GM23338 (cell line): ENCODE data around the gene GOLGA6C. TPM values are rescaled to one million over a fixed set of nuclear protein-coding genes. Genes with fewer than 3 reads are reported as not detected.

Experiments used
- ATAC-seq: fragments of 200-7000 bp; cut with Tn5 transposase; 3 replicates; pipeline ENCODE4 v1.9.1; 2020
- DNase-seq: peaks from one replicate; pipeline ENCODE4 v3.0.0-alpha.2; 2015; ENCODE audit warnings: low spot score
- H2AFZ ChIP-seq: fragments of 200-600 bp; sonication (generic); 2 replicates; pipeline ENCODE4 v1.8.0; 2016; ENCODE audit warnings: antibody characterized with exemption, mild to moderate bottlenecking, moderate library complexity
- H3F3A ChIP-seq: fragments of 200-600 bp; sonication (generic); replicated peaks from 2 replicates; pipeline ENCODE4 v1.8.0; 2017; ENCODE audit warnings: antibody characterized with exemption, mixed run types, low read depth
- H3K27ac ChIP-seq: fragments of 200-600 bp; sonication (generic); 2 replicates; pipeline ENCODE4 v1.6.1; 2016; ENCODE audit warnings: low read depth
- H3K27me3 ChIP-seq: fragments of 200-600 bp; sonication (generic); 2 replicates; pipeline ENCODE4 v1.8.0; 2016; ENCODE audit warnings: mild to moderate bottlenecking, mixed run types, moderate library complexity; ENCODE audit not compliant: insufficient read depth
- H3K36me3 ChIP-seq: fragments of 200-600 bp; sonication (generic); 2 replicates; pipeline ENCODE4 v1.8.0; 2016; ENCODE audit warnings: mild to moderate bottlenecking; ENCODE audit not compliant: insufficient read depth
- H3K4me1 ChIP-seq: fragments of 200-600 bp; sonication (generic); 2 replicates; pipeline ENCODE4 v1.8.0; 2016; ENCODE audit warnings: mild to moderate bottlenecking, moderate library complexity; ENCODE audit not compliant: insufficient read depth
- H3K4me2 ChIP-seq: fragments of 200-600 bp; sonication (generic); 2 replicates; pipeline ENCODE4 v1.7.1; 2017; ENCODE audit warnings: mixed run types
- H3K4me3 ChIP-seq: fragments of 200-600 bp; sonication (generic); 2 replicates; pipeline ENCODE4 v1.6.1; 2016; ENCODE audit warnings: mixed run types
- H3K79me2 ChIP-seq: fragments of 200-600 bp; sonication (generic); replicated peaks from 2 replicates; pipeline ENCODE4 v1.8.0; 2017; ENCODE audit warnings: mild to moderate bottlenecking; ENCODE audit not compliant: insufficient read depth
- H3K9me2 ChIP-seq: fragments of 200-600 bp; sonication (generic); 2 replicates; pipeline ENCODE4 v1.8.0; 2017; ENCODE audit not compliant: insufficient read depth
- H4K20me1 ChIP-seq: fragments of 200-600 bp; sonication (generic); replicated peaks from 2 replicates; pipeline ENCODE4 v1.8.0; 2017; ENCODE audit warnings: mild to moderate bottlenecking; ENCODE audit not compliant: insufficient read depth
- H3K27ac Mint-ChIP-seq: 2 replicates; pipeline ENCODE4 v1.8.0; 2020; ENCODE audit warnings: inconsistent platforms, mild to moderate bottlenecking, moderate library complexity, mixed read lengths
- H3K27me3 Mint-ChIP-seq: 3 replicates; pipeline ENCODE4 v1.8.0; 2022; ENCODE audit warnings: low read depth, mild to moderate bottlenecking, moderate library complexity, mixed read lengths, inconsistent platforms; ENCODE audit not compliant: insufficient read depth, poor library complexity
- H3K36me3 Mint-ChIP-seq: 3 replicates; pipeline ENCODE4 v1.8.0; 2021; ENCODE audit warnings: low read depth, mild to moderate bottlenecking, inconsistent platforms, moderate library complexity, mixed read lengths
- H3K4me1 Mint-ChIP-seq: 3 replicates; pipeline ENCODE4 v1.8.0; 2020; ENCODE audit warnings: mild to moderate bottlenecking, inconsistent platforms, mixed read lengths
- H3K4me3 Mint-ChIP-seq: 3 replicates; pipeline ENCODE4 v1.8.0; 2021; ENCODE audit warnings: moderate library complexity, mild to moderate bottlenecking, inconsistent platforms, mixed read lengths
- H3K9me3 Mint-ChIP-seq: 3 replicates; pipeline ENCODE4 v1.8.0; 2020; ENCODE audit warnings: moderate library complexity, mild to moderate bottlenecking, inconsistent platforms, mixed read lengths
- CREB1 ChIP-seq: fragments of 250-450 bp; sonication (Bioruptor Pico); IDR thresholded peaks from 2 replicates; pipeline ENCODE4 v1.5.0; 2020; ENCODE audit warnings: low read depth, mild to moderate bottlenecking, moderate library complexity
- EZH2 ChIP-seq: fragments of 200-600 bp; sonication (generic); IDR thresholded peaks from one replicate; pipeline ENCODE4 v1.8.0; 2017; ENCODE audit warnings: antibody characterized with exemption, mild to moderate bottlenecking, low read depth; ENCODE audit not compliant: unreplicated experiment
- EZH2phosphoT487 ChIP-seq: fragments of 200-600 bp; sonication (generic); IDR thresholded peaks from one replicate; pipeline ENCODE4 v1.8.1; 2018; ENCODE audit warnings: antibody characterized with exemption; ENCODE audit not compliant: unreplicated experiment
- JUNB ChIP-seq: IDR thresholded peaks from one replicate; pipeline ENCODE4 v1.6.1; 2016; ENCODE audit warnings: antibody characterized with exemption; ENCODE audit not compliant: unreplicated experiment
- NANOG ChIP-seq: IDR thresholded peaks from 2 replicates; pipeline ENCODE4 v1.6.1; 2016; ENCODE audit warnings: antibody characterized with exemption, borderline replicate concordance
- POLR2AphosphoS5 ChIP-seq: IDR thresholded peaks from 2 replicates; pipeline ENCODE4 v1.6.1; 2016; ENCODE audit warnings: antibody characterized with exemption, low read depth
- REST ChIP-seq: IDR thresholded peaks from one replicate; pipeline ENCODE4 v1.6.1; 2018; ENCODE audit warnings: antibody characterized with exemption; ENCODE audit not compliant: unreplicated experiment
- STAT1 ChIP-seq: IDR thresholded peaks from one replicate; pipeline ENCODE4 v1.6.1; 2016; ENCODE audit warnings: antibody characterized with exemption; ENCODE audit not compliant: unreplicated experiment
- ZNF114 ChIP-seq: fragments of 250-450 bp; sonication (Bioruptor Pico); IDR thresholded peaks from 2 replicates; pipeline ENCODE4 v1.5.0; 2020; ENCODE audit warnings: mild to moderate bottlenecking, moderate library complexity
- ZNF331 ChIP-seq: fragments of 250-450 bp; sonication (Bioruptor Pico); IDR thresholded peaks from 2 replicates; pipeline ENCODE4 v1.5.0; 2020; ENCODE audit warnings: low read depth, mild to moderate bottlenecking, moderate library complexity
- polyA plus RNA-seq: library from polyadenylated mRNA; unstranded; fragments of >200 nt; fragmentation: Nextera tagmentation; extraction: Ambion mirVana; gene quantifications from 2 replicates; pipeline ENCODE4 v1.2.1, GENCODE V29; 2016
- total RNA-seq: library from RNA; depleted of rRNA; stranded (reverse); fragments of >200 nt; shearing (Covaris generic); gene quantifications from 2 replicates; pipeline ENCODE4 v1.2.3, GENCODE V29; 2014
- TF ChIP-seq, protein P1 (sequence below): IDR thresholded peaks from 2 replicates; pipeline ENCODE4 v1.6.1; 2016; ENCODE audit warnings: antibody characterized with exemption
- TF ChIP-seq, protein P2 (sequence below), 2 experiments: fragments of 200-600 bp in 1 of 2; sonication (generic) in 1 of 2; conservative IDR thresholded peaks; 2 replicates each; pipeline versions ENCODE4 v1.5.1 to v1.6.1; 2016 to 2017; ENCODE audit warnings: antibody characterized with exemption in 2 of 2, low read depth in 2 of 2, mild to moderate bottlenecking in 2 of 2, moderate library complexity in 1 of 2

Gene GOLGA6C
- total and polyA plus RNA-seq, 2 experiments from 2014 or later = 0.34 to 1.3 TPM

DNA sequence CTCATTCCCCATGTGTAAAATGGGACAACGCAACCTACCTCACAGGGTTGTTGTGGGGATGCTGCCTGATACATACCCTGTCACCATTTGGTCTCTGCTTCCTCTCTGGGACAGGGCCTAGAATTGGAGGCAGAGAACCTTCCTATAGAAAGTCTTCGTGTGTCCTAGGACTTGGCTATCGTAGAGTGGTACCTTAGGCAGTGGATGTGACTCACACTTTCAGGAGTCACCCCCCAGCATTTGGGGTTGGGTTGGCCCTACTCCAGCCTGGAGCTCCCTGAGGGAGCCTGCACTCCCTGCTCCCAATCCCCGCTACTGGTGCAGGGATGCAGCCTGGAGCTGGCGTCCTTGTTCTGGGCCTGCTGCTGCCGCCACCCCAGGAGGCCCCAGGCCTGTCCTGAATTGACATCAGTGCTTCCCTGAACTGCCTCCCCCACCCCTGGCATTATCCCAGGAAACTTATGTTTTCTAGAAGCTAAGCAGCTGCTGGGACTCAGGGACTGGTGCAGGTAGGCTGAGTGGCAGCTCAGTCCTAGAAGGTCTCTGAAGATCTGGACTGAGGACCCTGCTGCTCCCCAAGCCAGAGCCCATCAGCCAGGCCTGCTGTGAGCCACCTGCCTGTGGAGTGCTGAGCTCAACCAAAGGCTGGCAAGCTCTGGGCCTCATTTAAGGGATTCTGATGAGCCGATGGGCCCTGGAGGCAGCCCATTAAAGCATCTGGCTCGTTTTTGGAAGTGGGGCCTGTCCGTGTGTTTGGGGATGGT lies 46.5 kb upstream of the GOLGA6C start (continued):
- TF ChIP-seq EZH2phosphoT487 = no peak
- no peak for TF ChIP-seq CREB1

- no peak for ATAC-seq
- Histone ChIP-seq H3K79me2 (peaks cover 24% of the 10 kb centered on the region), H3K4me2 (no peak overlapping the region), H3K9me2 (no peaks in the 10 kb centered on the region), H2AFZ (no peak overlapping the region), H3K27me3 (no peaks in the 10 kb centered on the region), H3K4me3 (no peak overlapping the region), H3F3A (no peaks in the 10 kb centered on the region), H4K20me1 (peaks cover 39% of the 10 kb centered on the region), H3K27ac (no peak overlapping the region), H3K4me1 (no peaks in the 10 kb centered on the region; the same call in 1 of the 2 replicates), H3K36me3 (peaks cover 13% of the 10 kb centered on the region; the same call in 1 of the 2 replicates)
- no peak overlapping the region for H3K27ac Mint-ChIP-seq
- H3K4me1 Mint-ChIP-seq = peaks cover 24% of the 10 kb centered on the region
- peaks cover 16% of the 10 kb centered on the region for H3K27me3 Mint-ChIP-seq
- peaks cover 39% of the 10 kb centered on the region for H3K36me3 Mint-ChIP-seq
- H3K9me3 Mint-ChIP-seq = no peaks in the 10 kb centered on the region
- no peak for DNase-seq
- no peak overlapping the region for H3K4me3 Mint-ChIP-seq
- TF ChIP-seq, protein P1, sequence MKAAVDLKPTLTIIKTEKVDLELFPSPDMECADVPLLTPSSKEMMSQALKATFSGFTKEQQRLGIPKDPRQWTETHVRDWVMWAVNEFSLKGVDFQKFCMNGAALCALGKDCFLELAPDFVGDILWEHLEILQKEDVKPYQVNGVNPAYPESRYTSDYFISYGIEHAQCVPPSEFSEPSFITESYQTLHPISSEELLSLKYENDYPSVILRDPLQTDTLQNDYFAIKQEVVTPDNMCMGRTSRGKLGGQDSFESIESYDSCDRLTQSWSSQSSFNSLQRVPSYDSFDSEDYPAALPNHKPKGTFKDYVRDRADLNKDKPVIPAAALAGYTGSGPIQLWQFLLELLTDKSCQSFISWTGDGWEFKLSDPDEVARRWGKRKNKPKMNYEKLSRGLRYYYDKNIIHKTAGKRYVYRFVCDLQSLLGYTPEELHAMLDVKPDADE = no peak
- TF ChIP-seq CREB1 (no peak), ZNF114 (no peak), JUNB (no peak), EZH2 (no peak), POLR2AphosphoS5 (no peak), ZNF331 (no peak), STAT1 (no peak), NANOG (no peak), REST (no peak)
- TF ChIP-seq, protein P2, sequence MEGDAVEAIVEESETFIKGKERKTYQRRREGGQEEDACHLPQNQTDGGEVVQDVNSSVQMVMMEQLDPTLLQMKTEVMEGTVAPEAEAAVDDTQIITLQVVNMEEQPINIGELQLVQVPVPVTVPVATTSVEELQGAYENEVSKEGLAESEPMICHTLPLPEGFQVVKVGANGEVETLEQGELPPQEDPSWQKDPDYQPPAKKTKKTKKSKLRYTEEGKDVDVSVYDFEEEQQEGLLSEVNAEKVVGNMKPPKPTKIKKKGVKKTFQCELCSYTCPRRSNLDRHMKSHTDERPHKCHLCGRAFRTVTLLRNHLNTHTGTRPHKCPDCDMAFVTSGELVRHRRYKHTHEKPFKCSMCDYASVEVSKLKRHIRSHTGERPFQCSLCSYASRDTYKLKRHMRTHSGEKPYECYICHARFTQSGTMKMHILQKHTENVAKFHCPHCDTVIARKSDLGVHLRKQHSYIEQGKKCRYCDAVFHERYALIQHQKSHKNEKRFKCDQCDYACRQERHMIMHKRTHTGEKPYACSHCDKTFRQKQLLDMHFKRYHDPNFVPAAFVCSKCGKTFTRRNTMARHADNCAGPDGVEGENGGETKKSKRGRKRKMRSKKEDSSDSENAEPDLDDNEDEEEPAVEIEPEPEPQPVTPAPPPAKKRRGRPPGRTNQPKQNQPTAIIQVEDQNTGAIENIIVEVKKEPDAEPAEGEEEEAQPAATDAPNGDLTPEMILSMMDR (conservative IDR thresholded peaks at IDR 0.05; ENCODE audit: low read depth in 2 of 2) = no peak
Measured at GRCh38 chr15:75212200-75212858, 45.8 kb upstream of the GOLGA6C start.
